RCC 7860 (cell line): ENCODE measurements around the gene CD164L2.

Experiments used
- DNase-seq: peaks from one replicate; pipeline ENCODE4 v3.0.0-alpha.2; 2015; ENCODE audit warnings: low spot score
- FAIRE-seq: peaks from 2 replicates; lab custom pipeline; 2012; peaks lifted over from hg19 to GRCh38; lab: Jason Lieb, UNC

The CD164L2 gene

GRCh38 chr1:27330786-27331185 is 52.3 kb downstream of the CD164L2 start:
- FAIRE-seq: no peak

More at GRCh38 chr1:27330786-27331185, 52.3 kb downstream of the CD164L2 start:
- no peak for DNase-seq
